ENCODE results near the gene PRICKLE2. TPM values are rescaled to one million over a fixed set of nuclear protein-coding genes. Genes with fewer than 3 reads are reported as not detected.

The PRICKLE2 gene
- total RNA-seq, 1 experiment from 2014 or later = 3.2 TPM

DNA sequence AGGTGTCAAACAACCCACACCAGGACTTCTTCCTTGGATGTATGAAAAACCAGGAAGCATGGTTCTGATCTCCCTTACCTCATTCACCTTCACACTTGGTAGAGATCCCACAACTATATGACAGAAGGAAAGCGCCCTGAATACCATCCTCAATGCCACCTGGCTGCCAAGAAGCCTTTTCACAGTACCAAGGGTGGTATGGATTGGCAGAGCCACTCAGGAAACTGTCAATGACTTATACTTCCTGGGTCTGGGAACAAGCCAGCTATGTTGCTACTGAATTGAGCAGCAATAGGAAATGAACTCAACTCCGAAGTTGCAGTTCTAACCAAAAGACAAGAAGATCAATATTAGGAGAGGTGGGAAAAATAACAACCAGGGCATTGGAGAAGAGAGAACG is 129.5 kb downstream of the PRICKLE2 start:
- H4K5ac ChIP-seq (ENCODE audit: insufficient read length, low read depth, low read length) = no peak overlapping the region
- H3K79me2 ChIP-seq (ENCODE audit: insufficient read depth, low read length) = no peaks in the 10 kb centered on the region
- H3K4ac ChIP-seq (ENCODE audit: low read depth, low read length) = no peak overlapping the region
- no peak overlapping the region for H3K23ac ChIP-seq (ENCODE audit: insufficient read length, low read depth, low read length)
- H3K27ac Mint-ChIP-seq = 0 out of 7 replicates have a peak overlapping the region, but pooled peaks of 1 of the 3 experiments have one; percentile 36
- no peaks in the 10 kb centered on the region for H3K23me2 ChIP-seq (ENCODE audit: insufficient read length, low read depth, low read length, poor library complexity, severe bottlenecking)
- no peak overlapping the region for H3K18ac ChIP-seq (ENCODE audit: insufficient read length, low read depth, low read length)
- H3K4me3 Mint-ChIP-seq = no peak overlapping the region
- H3K27ac ChIP-seq (ENCODE audit: insufficient read length, low read depth, low read length) = no peak overlapping the region
- H4K91ac ChIP-seq (ENCODE audit: insufficient read length, low read depth, low read length) = no peak overlapping the region
- TF ChIP-seq, protein P1, sequence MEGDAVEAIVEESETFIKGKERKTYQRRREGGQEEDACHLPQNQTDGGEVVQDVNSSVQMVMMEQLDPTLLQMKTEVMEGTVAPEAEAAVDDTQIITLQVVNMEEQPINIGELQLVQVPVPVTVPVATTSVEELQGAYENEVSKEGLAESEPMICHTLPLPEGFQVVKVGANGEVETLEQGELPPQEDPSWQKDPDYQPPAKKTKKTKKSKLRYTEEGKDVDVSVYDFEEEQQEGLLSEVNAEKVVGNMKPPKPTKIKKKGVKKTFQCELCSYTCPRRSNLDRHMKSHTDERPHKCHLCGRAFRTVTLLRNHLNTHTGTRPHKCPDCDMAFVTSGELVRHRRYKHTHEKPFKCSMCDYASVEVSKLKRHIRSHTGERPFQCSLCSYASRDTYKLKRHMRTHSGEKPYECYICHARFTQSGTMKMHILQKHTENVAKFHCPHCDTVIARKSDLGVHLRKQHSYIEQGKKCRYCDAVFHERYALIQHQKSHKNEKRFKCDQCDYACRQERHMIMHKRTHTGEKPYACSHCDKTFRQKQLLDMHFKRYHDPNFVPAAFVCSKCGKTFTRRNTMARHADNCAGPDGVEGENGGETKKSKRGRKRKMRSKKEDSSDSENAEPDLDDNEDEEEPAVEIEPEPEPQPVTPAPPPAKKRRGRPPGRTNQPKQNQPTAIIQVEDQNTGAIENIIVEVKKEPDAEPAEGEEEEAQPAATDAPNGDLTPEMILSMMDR (conservative IDR thresholded peaks at IDR 0.05) = no peak
- WGBS (ENCODE audit: extremely low coverage, insufficient read length, low lambda C conversion rate) = no CpG with 5 or more reads among the region's 3 CpGs
- no peak overlapping the region for H2BK5ac ChIP-seq (ENCODE audit: insufficient read length, low read length)
- H2BK20ac ChIP-seq (ENCODE audit: low read depth, low read length, poor library complexity, severe bottlenecking) = no peak overlapping the region
- no peaks in the 10 kb centered on the region for H3K79me1 ChIP-seq (ENCODE audit: insufficient read depth, low read depth, low read length, poor library complexity, severe bottlenecking)
- no peak overlapping the region for H2BK15ac ChIP-seq (ENCODE audit: low read depth, low read length)
- no peak for DNase-seq
- H4K8ac ChIP-seq (replicated peaks; ENCODE audit: insufficient read length, low read depth, low read length) = no peak overlapping the region
- H3K27me3 ChIP-seq (ENCODE audit: insufficient read depth, low read length) = no peaks in the 10 kb centered on the region
- H3K9ac ChIP-seq (ENCODE audit: extremely low read depth, insufficient read length, low read length) = no peak overlapping the region
- no peaks in the 10 kb centered on the region for H3K9me3 Mint-ChIP-seq
- peaks cover 1 to 10% (median 2%) of the 10 kb centered on the region in 3 experiments; a peak in 3 of 7 replicates for H3K36me3 Mint-ChIP-seq (ENCODE audit: insufficient read depth in 1 of 3, low read depth in 3 of 3)
- no peak overlapping the region for H3T11ph ChIP-seq (ENCODE audit: low read length)
- H2BK120ac ChIP-seq (ENCODE audit: low read depth, low read length, poor library complexity, severe bottlenecking) = no peak overlapping the region
- H2AFZ ChIP-seq (ENCODE audit: low read length) = no peak overlapping the region
- no peaks in the 10 kb centered on the region for H3K9me3 ChIP-seq (ENCODE audit: control insufficient read depth, low read depth, low read length)
- H3K14ac ChIP-seq (ENCODE audit: insufficient read depth, low read length) = no peak overlapping the region
- peaks cover 61 to 65% of the 10 kb centered on the region in 2 experiments for H3K4me1 Mint-ChIP-seq
- H4K20me1 ChIP-seq (ENCODE audit: control insufficient read depth, insufficient read depth, insufficient read length) = no peaks in the 10 kb centered on the region
- H2AK5ac ChIP-seq (ENCODE audit: insufficient read length, low read length) = no peak overlapping the region
- H3K27me3 Mint-ChIP-seq (ENCODE audit: low read depth) = no peaks in the 10 kb centered on the region; the same call in none of the 2 replicates
- no peak overlapping the region for H3K56ac ChIP-seq (ENCODE audit: insufficient read length, low read depth, low read length)
- H3K4me1 ChIP-seq (ENCODE audit: insufficient read depth, low read length) = peaks cover 9% of the 10 kb centered on the region; the same call in 1 of the 2 replicates
- H3K4me2 ChIP-seq (ENCODE audit: insufficient read depth, insufficient read length, low read length) = no peak overlapping the region
- H2BK12ac ChIP-seq (ENCODE audit: insufficient read length, low read depth, low read length) = no peak overlapping the region
